Measurements from ENCODE around the gene MRPS34.

MRPS34 gene

GRCh38 chr16:1782408-1783264, 9.7 kb upstream of the MRPS34 start, which contains the start of the genes NUBP2 and SPSB3 (continued):
- no peak for TF ChIP-seq ZNF26 (tag by site-specific recombination; IDR thresholded peaks at IDR 0.05)
- TF ChIP-seq ZNF223 (tag by site-specific recombination; IDR thresholded peaks at IDR 0.05) = no peak
- peak; percentile 28; the same call in 1 of the 2 replicates for TF ChIP-seq GLIS1 (tag by site-specific recombination; IDR thresholded peaks at IDR 0.05)
- no peak for TF ChIP-seq ZNF391 (tag by site-specific recombination; IDR thresholded peaks at IDR 0.05; ENCODE audit: borderline replicate concordance, low read depth)
- TF ChIP-seq ZNF843 (tag by site-specific recombination; IDR thresholded peaks at IDR 0.05) = 0 out of 2 replicates have a peak, but pooled peaks have one; percentile 9
- peak; percentile 86 for TF ChIP-seq ELK4 (IDR thresholded peaks at IDR 0.05; ENCODE audit: borderline replicate concordance, low read depth, low read length)
- TF ChIP-seq ZNF114 (tag by site-specific recombination; IDR thresholded peaks at IDR 0.05) = no peak
- no peak for TF ChIP-seq ZBTB10 (tag by site-specific recombination; IDR thresholded peaks at IDR 0.05)
- peak; percentile 39 for TF ChIP-seq PATZ1 (tag by site-specific recombination; IDR thresholded peaks at IDR 0.05)
- TF ChIP-seq KLF10 (tag by site-specific recombination; IDR thresholded peaks at IDR 0.05) = peak; percentile 71; the same call in 1 of the 2 replicates
- TF ChIP-seq ZNF184 (tag by site-specific recombination; IDR thresholded peaks at IDR 0.05) = 0 out of 2 replicates have a peak, but pooled peaks have one; percentile 24
- TF ChIP-seq, protein P1, sequence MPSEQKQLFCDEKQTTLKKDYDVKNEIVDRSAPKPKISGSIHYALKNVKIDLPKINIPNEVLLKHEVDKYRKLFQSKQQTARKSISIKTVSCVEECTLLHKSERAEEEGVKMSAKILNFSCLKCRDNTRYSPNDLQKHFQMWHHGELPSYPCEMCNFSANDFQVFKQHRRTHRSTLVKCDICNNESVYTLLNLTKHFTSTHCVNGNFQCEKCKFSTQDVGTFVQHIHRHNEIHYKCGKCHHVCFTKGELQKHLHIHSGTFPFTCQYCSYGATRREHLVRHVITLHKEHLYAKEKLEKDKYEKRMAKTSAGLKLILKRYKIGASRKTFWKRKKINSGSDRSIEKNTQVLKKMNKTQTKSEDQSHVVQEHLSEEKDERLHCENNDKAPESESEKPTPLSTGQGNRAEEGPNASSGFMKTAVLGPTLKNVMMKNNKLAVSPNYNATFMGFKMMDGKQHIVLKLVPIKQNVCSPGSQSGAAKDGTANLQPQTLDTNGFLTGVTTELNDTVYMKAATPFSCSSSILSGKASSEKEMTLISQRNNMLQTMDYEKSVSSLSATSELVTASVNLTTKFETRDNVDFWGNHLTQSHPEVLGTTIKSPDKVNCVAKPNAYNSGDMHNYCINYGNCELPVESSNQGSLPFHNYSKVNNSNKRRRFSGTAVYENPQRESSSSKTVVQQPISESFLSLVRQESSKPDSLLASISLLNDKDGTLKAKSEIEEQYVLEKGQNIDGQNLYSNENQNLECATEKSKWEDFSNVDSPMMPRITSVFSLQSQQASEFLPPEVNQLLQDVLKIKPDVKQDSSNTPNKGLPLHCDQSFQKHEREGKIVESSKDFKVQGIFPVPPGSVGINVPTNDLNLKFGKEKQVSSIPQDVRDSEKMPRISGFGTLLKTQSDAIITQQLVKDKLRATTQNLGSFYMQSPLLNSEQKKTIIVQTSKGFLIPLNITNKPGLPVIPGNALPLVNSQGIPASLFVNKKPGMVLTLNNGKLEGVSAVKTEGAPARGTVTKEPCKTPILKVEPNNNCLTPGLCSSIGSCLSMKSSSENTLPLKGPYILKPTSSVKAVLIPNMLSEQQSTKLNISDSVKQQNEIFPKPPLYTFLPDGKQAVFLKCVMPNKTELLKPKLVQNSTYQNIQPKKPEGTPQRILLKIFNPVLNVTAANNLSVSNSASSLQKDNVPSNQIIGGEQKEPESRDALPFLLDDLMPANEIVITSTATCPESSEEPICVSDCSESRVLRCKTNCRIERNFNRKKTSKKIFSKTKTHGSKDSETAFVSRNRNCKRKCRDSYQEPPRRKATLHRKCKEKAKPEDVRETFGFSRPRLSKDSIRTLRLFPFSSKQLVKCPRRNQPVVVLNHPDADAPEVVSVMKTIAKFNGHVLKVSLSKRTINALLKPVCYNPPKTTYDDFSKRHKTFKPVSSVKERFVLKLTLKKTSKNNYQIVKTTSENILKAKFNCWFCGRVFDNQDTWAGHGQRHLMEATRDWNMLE (tag by site-specific recombination; conservative IDR thresholded peaks at IDR 0.05; ENCODE audit: low read depth) = peak; percentile 70
- TF ChIP-seq ZNF23 (tag by site-specific recombination; IDR thresholded peaks at IDR 0.05; ENCODE audit: borderline replicate concordance) = no peak
- no peak for TF ChIP-seq ZNF510 (tag by site-specific recombination; IDR thresholded peaks at IDR 0.05; ENCODE audit: insufficient replicate concordance)
- 0 out of 2 replicates have a peak, but pooled peaks have one; percentile 5 for TF ChIP-seq ZIC2 (tag by site-specific recombination; IDR thresholded peaks at IDR 0.05)
- peak; percentile 63; the same call in 1 of the 2 replicates for TF ChIP-seq ZNF639 (tag by site-specific recombination; IDR thresholded peaks at IDR 0.05)
- TF ChIP-seq KLF8 (tag by site-specific recombination; IDR thresholded peaks at IDR 0.05) = peak; percentile 53; the same call in 1 of the 2 replicates
- TF ChIP-seq ZNF580 (tag by site-specific recombination; IDR thresholded peaks at IDR 0.05) = peak; percentile 100
- TF ChIP-seq ZNF629 (tag by site-specific recombination; IDR thresholded peaks at IDR 0.05) = peak; percentile 62; the same call in 1 of the 2 replicates
- TF ChIP-seq ZNF555 (tag by site-specific recombination; conservative IDR thresholded peaks at IDR 0.05) = no peak
- peak; percentile 69; the same call in 1 of the 2 replicates for TF ChIP-seq ZNF561 (tag by site-specific recombination; IDR thresholded peaks at IDR 0.05; ENCODE audit: borderline replicate concordance)
- TF ChIP-seq ZBTB8A (tag by site-specific recombination; IDR thresholded peaks at IDR 0.05) = no peak
- TF ChIP-seq ZNF37A (tag by site-specific recombination; IDR thresholded peaks at IDR 0.05) = 0 out of 2 replicates have a peak, but pooled peaks have one; percentile 11
- no peak for TF ChIP-seq ZNF473 (tag by site-specific recombination; IDR thresholded peaks at IDR 0.05)
